ENCODE measurements around the gene MAFB.

GRCh38 chr20:40641202-40641601, 47.8 kb downstream of the MAFB start:
- no peak for TF ChIP-seq POLR2A (IDR thresholded peaks at IDR 0.05)
- TF ChIP-seq, protein P1, sequence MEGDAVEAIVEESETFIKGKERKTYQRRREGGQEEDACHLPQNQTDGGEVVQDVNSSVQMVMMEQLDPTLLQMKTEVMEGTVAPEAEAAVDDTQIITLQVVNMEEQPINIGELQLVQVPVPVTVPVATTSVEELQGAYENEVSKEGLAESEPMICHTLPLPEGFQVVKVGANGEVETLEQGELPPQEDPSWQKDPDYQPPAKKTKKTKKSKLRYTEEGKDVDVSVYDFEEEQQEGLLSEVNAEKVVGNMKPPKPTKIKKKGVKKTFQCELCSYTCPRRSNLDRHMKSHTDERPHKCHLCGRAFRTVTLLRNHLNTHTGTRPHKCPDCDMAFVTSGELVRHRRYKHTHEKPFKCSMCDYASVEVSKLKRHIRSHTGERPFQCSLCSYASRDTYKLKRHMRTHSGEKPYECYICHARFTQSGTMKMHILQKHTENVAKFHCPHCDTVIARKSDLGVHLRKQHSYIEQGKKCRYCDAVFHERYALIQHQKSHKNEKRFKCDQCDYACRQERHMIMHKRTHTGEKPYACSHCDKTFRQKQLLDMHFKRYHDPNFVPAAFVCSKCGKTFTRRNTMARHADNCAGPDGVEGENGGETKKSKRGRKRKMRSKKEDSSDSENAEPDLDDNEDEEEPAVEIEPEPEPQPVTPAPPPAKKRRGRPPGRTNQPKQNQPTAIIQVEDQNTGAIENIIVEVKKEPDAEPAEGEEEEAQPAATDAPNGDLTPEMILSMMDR (IDR thresholded peaks at IDR 0.05), result no peak
- no peak for TF ChIP-seq EP300 (IDR thresholded peaks at IDR 0.05)
